GM04503 (cell line): ENCODE measurements around the gene WASHC2A.
"Not testable (repeated sequence)": the region's sequence is repeated elsewhere in the genome, so short reads cannot be mapped to it uniquely, and the experiment has no call there.

Experiments
- DNase-seq: peaks from one replicate; pipeline ENCODE4 v3.0.0-alpha.2; 2012; ENCODE audit warnings: low read depth

Gene WASHC2A

DNA sequence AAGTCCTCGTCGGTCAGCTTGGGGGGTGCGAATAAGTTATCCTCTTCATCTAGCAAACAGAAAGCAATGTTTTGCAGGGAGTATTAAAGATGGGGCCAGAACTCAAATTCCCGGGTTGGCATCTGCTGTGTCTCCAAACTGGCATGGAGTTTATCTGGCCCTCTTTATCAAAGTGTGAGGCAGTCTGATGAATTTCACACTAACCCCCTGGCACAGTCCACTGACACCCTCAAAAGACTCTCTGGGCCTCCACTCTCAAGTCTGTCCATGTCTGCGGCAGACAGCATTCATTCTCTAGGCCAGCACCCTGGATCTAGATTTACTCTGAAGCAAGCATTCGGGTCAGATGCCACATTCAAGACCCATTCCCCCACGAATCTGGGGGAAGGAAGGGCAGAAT, 6.2 kb upstream of the WASHC2A start:
- DNase-seq, result not testable (repeated sequence)

DNA sequence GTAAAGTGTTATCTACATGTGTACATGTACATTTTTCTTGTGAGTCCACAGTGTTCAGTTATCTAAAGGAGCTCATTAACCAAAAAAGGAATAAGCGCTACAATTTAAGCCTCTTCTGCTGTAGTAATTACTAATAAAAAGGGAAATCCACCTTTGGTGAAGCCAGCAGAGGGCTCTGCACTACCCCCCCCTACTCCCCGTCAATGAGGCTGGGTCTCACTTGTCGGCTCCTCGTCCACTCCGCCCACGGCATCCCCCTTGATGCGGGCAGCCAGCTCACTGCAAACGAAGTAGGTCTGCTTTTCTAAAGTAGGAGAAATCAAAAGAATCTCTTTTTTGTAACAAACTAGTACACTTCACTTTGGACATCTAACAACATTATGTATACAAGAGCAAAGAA, 4.7 kb upstream of the WASHC2A start:
- no peak for DNase-seq

DNA sequence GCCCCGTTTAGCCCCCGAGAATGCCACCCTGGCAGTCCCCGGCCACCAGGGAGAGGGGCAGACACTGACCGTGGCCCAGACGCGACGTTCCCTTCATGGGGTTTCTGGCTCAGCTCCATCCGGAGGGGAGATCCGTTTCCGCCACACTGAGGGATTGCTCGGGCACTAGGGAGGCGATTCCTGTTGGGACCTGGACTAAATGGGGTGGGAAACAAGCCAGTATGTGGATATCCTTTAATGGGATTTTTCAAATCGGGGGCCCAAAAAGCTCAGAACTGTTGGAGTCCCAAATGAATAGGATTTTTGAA, 552 bp downstream of the WASHC2A start:
- not testable (repeated sequence) for DNase-seq

DNA sequence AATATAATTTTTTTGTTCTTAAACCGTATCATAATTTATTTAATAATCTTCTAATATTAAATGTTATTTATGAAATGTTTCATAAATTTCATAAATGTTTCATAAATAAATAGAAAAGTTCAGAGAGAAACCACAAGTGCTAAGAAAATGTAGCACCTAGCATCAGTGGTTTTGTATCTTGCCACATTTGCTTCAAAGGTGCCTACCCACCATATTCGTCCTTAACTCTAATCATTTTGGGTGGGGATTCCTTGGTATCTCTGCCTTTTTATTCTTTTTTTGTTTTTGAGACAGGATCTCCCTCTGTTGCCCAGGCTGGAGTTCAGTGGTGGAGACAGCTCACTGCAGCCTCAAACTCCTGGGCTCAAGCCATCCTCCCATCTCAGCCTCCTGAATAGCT, 7.4 kb downstream of the WASHC2A start:
- DNase-seq, result not testable (repeated sequence)

DNA sequence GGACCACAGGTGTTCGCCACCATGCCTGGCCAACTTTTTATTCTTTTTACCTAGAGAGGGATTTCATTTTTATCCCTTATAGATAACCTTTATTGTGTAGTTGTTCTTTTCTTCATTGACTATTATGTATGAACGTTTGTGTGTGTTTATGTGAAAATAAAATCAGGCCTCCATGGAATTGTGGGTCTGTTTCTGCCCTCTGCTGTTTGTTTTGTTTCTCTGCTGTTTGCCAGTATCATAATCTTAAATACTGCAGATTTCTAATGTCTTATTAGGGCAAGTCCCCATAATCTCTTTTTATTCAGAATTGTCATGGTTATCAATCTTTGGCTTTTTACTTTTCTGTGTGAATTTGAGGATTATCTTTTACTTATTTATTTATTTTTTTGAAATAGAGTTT, 7.8 kb downstream of the WASHC2A start:
- not testable (repeated sequence) for DNase-seq

DNA sequence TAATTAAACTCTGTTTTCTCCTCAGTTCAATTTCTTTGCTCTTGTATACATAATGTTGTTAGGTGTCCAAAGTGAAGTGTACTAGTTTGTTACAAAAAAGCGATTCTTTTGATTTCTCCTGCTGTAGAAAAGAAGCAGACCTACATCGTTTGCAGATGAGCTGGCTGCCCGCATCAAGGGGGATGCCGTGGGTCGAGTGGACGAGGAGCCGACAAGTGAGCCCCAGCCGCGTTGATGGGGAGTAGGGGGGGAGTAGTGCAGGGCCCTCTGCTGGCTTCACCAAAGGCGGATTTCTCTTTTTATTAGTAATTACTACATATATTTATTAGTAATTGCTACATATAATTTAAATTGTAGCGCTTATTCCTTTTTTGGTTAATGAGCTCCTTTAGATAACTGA, 23.6 kb downstream of the WASHC2A start:
- not testable (repeated sequence) for DNase-seq

DNA sequence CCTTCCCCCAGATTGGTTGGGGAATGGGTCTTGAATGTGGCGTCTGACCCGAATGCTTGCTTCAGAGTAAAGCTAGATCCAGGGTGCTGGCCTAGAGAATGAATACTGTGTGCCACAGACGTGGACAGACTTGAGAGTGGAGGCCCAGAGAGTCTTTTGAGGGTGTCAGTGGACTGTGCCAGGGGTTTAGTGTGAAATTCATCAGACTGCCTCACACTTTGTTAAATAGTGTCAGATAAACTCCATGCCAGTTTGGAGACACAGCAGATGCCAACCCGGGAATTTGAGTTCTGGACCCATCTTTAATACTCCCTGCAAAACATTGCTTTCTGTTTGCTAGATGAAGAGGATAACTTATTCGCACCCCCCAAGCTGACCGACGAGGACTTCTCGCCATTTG, 25.2 kb downstream of the WASHC2A start:
- DNase-seq, result not testable (repeated sequence)

DNA sequence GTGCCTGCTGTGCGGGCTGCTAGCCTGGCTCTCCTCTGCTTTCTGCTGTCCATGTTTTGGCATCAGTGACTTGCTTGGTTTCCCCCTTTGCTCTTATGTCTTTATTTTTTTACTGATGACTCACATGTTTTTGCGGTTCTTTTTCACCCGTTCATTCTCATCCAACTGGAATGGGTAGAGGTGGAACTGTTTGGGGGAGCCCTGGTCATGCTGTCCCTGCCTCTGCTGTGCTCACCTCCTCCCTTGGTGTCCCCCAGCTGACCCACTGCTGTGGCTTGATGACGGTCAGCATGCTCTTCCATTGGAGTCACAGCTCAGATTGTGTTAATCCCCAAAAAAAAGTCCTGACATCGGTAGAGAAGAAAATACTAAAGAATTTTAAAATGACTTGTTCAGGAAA, 26.9 kb downstream of the WASHC2A start:
- DNase-seq, result not testable (repeated sequence)

DNA sequence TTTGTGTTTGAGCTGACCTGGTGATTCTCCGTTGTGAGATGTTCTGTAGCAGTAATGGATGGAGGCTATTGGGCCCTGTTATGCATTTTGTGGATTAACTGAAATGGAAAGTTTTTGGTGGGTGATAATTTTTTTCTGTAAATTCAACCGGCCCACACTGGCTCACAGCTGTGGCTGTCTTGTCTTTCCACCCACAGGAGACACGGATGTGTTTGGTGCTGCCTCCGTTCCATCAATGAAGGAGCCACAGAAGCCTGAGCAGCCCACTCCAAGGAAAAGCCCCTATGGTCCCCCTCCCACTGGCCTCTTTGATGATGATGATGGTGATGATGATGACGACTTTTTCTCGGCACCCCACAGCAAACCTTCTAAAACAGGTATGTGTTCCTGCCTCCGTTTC, 27.6 kb downstream of the WASHC2A start:
- DNase-seq, result not testable (repeated sequence)

DNA sequence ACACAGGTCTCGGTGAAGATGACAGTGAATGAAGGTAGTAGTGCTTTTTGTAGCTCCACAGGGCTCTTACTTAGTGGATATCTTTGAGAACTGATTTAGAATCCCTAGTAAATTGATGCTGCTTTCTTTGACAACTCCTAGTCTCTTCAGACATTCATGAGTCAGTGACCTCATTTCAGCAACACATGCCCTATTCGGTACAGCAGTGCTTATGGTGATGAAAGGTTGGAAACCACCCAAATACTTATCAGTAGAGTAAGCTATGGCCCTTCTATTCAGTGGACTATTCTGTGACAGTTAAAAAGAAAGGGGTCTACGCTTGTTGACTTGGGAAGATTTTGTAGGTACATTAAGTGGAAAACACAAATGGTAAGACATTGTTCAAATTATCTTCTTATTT, 29.0 kb downstream of the WASHC2A start:
- not testable (repeated sequence) for DNase-seq

DNA sequence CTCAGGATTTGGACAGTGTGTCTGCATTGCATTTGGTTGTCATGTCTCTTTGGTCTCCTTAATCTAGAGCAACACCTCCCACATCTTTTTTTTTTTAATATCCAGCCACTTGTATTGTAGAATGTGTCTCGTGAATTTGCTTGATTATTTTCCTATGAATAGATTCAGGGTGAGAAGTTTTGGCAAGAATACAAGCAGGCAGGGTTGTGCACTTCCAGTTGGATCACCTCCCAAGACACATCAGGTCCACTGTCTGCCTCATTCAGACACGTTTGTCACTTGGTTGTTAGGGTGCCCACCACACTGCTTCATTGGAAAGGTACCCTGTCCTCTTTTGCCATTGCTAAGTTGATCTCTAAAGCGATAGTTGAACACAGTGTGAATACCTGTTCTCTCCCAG, 30.9 kb downstream of the WASHC2A start:
- DNase-seq, result not testable (repeated sequence)

DNA sequence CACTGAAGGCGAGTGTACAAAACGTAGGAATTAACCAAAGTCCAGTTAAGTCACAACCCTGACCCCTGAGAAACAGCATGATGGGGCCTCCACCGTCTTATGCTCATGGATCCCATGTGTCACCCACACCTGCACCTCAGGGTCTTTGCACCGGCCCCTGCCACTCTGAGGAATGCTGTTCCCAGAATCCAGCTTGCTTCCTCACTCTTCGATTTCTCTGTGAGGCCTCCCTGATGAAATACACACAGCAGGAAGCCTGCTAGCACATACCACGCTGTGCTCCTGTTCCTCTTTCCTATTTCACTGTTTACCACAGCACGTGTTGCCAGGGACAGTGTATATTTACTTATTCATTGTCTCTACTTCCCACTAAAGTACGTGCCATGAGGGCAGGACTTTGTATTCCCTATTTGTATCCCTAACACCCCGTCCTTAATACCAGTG, 33.4 kb downstream of the WASHC2A start:
- DNase-seq, result not testable (repeated sequence)

DNA sequence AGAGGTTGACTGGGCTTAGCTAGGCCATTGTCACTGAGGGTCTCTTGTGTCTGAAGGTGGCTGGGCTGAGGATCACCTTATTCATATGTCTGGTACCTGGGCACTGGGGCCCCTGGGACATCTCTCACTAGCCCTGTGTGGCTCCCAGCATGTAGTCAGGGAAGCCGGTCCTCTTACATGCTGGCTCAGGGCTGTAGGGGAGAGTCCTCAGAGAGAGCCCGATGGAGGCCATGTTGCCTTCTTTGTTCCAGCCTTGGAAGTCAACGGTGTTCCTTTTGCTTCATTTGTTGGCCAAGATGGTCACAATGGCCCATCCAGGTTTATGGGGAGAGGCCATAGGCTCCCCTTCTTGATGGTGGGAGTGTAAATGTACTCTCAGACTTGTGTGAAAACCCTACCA, 34.0 kb downstream of the WASHC2A start:
- DNase-seq, result not testable (repeated sequence)

DNA sequence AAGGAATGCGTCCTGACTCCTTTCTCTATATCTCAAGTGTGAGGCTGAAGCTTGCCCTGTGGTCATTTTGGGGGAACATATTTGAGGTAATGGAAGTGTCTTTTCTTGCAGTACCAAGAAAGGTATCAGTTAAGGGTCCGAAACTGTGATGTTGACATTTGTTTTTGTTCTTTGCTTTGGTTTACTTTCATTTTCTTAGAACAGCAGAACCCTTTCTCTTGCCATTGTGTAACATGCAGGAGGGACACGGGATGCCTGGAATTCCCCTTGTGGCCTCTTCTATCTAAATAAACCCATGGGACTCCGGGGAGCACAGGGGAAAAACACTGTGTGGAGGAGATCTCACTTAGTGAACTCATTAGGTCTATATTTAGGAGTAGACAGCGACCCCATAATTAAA, 34.5 kb downstream of the WASHC2A start:
- not testable (repeated sequence) for DNase-seq

DNA sequence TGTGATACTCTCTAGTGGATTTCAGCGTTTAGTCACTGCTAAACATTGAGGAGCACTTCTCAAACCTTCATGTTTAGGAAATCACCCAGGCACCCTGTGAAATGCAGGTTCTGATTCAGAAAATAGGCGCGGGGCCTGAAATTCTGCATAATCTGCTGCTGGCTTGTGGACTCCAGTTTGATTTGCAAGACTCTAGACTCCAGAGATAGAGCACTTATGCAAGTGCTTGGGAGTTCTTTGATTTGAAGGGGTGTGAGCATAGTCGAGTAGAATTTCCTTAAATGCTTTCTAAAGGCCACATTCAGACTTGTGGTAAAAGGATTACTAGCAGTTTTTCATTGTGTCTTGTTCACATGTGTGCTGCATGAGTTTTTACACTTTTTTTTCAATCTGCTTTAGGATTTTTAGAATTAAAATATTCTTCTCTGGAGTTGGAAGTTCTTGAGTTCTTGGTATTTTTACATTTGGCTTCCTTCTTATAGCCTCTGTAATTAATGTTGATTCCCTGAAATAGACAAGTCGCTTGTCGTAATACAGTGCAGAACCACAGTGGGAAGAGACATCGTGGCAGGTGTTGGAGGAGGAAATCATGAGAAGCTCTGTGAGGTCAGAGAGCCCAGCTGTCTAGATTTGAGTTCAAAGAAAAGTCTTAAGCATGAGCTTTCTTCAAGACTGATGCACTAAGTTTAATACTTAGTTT, 41.4 kb downstream of the WASHC2A start:
- DNase-seq, result not testable (repeated sequence)

DNA sequence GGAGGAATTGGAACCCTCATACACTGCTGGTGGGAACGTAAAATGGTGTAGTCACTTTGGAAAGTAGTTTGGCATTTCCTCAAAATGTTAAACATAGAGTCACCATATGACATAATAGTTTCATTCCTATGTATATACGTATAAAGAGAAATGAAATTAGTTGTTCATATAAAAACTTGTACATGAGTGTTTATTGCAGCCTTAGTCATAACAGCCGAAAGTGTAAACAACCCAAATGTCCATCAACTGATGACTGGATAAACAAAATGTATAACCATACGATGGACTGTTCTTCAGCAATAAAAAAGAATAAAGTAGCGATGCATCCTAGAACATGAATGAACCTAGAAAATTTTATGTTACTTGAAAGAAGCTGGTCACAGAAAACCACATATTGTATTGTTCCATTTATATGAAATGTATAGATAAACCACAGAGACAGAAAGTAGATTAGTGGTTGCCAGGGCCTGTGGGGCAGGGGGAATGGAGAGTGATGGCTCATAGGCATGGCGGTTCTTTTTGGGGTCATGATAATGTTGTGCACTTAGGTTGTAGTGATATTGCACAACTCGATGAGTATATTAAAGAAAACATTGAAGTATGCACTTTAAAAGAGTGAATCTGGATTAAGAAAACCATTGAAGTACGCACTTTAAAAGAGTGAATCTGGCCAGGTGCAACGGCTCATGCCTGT, 44.8 kb downstream of the WASHC2A start:
- not testable (repeated sequence) for DNase-seq

DNA sequence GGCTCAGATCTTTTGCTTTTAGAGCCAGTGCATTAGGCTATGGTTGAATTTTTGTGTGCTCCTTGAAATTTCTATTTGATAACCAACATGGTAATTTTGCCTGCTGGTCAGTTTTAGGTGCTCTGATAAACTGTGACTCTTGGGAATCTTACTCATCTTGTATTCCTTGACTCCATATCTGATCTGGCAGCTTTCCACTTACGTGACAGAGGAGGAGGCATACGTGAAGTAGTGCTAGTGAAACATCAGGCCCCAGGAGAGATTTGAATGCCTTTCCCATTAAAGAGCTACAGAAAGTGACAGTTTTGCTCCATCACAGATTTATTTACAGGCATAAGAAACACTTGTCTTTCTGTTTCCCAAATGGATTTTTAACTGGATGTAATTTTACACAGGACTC, 59.0 kb downstream of the WASHC2A start:
- not testable (repeated sequence) for DNase-seq

DNA sequence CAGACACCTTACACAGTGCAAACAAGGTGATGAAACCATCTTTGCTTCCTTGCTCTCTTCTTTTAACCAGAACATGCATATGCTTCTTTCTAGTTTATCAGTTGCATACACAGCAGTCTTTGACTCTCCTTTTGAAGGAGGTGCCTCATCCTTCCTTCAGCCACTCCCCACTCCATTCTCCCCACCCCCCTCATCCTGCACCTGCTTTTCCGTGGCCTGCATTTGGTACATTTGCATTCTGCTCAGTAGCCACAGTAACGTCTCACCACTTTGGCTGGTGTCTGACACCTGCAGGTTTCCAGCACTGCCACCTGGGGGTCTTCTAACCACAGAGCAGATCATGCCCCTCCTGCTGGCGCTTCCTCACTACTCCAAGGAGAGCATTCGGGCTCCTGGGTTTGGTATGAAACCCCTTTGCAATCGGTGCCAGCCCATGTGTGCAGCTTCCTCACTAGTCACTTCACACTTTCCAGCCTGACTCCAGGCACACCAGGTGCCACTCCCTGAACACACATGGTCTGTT, 60.1 kb downstream of the WASHC2A start:
- DNase-seq, result not testable (repeated sequence)

DNA sequence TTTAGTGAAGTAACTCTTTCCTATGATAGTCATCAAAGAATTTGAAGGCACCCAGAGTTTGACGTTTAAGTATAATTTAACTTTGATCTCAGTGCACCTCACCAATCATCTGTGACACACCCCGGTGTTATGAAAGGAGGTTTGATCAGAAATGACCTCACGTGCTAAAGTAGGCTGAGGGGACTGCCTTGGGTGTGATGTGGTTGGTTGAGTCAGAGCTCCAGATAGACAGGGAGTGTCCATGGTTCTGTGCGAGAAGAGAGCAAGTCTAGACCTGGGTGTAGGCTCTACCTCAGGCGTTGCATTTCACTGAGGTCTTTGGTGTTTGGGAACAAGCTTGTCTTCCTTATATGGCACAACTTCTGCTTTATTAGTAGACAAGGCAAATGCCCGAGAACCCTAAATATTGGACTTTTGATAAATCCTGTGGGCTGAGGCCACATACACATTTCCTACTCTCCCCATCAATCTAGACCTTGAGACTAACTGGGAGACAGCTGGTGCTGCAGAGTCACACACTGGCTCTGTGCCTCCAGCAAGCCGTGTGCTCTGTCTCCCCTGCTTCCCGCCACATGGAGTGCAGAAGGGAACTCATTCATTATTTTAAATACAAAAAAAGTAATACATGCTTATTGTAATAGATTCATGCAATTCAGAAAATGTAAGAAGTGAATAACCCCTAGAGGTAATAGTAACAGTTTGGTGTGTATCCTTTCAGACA, 63.7 kb downstream of the WASHC2A start:
- not testable (repeated sequence) for DNase-seq

DNA sequence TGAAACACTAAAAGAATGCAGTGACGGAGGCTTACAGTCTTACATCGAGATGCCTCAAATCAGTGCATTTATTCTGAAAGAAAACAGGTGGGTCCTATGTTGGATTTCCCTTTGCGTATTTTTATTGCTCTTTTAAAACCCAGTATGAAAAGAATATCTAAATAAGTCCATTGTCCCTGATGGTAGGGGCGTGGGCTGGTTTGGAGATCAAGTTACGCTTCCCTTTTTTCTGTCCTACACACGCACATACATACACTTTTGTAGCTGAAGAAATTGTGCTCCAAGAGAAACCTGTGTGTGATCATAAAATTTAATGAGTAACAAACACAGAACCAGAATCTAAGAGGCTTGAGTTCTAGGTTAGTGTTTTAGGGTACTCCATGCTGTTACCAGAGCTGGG, 64.6 kb downstream of the WASHC2A start:
- DNase-seq, result not testable (repeated sequence)

DNA sequence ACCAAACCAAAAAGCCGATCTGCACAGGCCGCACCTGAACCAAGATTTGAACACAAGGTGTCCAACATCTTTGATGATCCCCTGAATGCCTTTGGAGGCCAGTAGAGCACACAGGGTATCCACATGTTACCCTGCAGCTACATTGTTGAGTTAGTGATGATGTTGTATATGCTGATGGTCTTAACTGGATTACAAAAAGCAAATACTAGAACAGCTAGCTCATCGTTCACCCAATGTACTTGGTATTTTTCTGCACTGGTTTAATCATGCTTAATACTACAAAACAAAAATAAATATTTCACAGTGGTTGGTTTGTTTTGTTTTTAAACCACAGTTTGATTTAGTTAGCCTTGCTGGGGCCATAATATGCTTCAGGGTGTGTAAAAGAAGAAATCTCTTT, 65.1 kb downstream of the WASHC2A start:
- not testable (repeated sequence) for DNase-seq

DNA sequence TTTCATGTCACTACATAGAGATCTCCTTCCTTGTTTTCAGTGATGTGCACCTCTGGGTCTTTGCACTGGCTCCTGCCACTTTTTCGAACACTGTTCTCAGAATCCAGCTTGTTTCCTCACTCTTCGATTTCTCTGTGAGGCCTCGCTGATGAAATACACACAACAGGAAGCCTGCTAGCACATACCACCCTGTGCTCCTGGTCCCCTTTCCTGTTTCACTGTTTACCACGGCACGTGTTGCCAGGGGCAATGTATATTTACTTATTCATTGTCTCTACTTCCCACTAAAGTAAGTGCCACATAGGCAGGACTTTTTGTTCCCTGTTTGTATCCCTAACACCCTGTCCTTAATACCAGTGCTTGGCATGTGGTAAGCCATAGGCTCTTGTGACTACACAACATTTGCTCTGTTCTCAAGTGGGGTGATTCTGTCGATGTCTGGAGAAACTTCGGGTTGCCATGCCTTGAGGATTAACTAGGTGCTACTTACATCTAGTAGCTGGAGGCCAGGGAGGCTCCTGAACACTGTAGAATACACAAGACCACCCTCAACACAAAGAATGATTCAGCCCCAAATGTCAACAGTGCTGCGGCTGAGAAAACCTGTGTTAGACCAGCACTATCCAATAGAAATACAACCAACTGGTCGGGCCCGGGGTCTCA, 75.9 kb downstream of the WASHC2A start:
- DNase-seq, result not testable (repeated sequence)
